Suprapubic skin (tissue), 3 donors: Measurements from ENCODE around the gene KIAA1755.

Experiments used
- POLR2A ChIP-seq, 2 donors: fragments of 450-650 bp; IDR thresholded peaks; one replicate each; pipeline ENCODE4 v1.6.1; 2017; ENCODE audit warnings: antibody characterized with exemption in 2 of 2, mild to moderate bottlenecking in 2 of 2, moderate library complexity in 2 of 2
- TF ChIP-seq, protein P1 (sequence below), 2 donors: fragments of 200-600 bp in 1 of 2; fragments of 450-650 bp in 1 of 2; sonication (generic) in 1 of 2; IDR thresholded peaks; one replicate each; pipeline ENCODE4 v1.5.1; 2016 to 2019; ENCODE audit warnings: antibody characterized with exemption in 2 of 2, mild to moderate bottlenecking in 1 of 2, moderate library complexity in 1 of 2

DNA sequence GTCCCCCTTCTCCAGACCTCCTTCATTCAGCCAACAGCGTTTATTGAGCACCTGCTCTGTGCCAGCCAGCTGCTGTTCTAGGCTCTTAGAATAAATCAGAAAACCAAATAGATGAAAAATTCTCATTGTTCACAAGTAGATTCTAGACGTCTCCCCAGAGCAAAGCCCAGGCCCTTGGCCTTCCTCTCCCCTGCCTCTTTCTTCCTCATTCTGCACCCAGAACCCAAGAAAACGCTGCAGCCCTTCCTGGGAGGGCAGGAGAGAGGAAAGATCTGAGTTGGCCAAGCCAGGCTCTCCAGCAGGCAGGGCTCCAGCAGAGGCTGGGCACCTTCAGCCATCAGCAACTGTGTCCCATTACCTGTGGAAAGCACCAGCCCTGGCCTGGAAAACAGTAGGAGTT lies 31.4 kb upstream of the KIAA1755 start:
- no peak for TF ChIP-seq POLR2A (IDR thresholded peaks at IDR 0.05)
- TF ChIP-seq, protein P1, sequence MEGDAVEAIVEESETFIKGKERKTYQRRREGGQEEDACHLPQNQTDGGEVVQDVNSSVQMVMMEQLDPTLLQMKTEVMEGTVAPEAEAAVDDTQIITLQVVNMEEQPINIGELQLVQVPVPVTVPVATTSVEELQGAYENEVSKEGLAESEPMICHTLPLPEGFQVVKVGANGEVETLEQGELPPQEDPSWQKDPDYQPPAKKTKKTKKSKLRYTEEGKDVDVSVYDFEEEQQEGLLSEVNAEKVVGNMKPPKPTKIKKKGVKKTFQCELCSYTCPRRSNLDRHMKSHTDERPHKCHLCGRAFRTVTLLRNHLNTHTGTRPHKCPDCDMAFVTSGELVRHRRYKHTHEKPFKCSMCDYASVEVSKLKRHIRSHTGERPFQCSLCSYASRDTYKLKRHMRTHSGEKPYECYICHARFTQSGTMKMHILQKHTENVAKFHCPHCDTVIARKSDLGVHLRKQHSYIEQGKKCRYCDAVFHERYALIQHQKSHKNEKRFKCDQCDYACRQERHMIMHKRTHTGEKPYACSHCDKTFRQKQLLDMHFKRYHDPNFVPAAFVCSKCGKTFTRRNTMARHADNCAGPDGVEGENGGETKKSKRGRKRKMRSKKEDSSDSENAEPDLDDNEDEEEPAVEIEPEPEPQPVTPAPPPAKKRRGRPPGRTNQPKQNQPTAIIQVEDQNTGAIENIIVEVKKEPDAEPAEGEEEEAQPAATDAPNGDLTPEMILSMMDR (IDR thresholded peaks at IDR 0.05) = no peak
